Mammary epithelial cell (primary cell): ENCODE measurements around the gene CCL13.

Source experiments
- EZH2 ChIP-seq: IDR thresholded peaks from 2 replicates; pipeline ENCODE4 v1.6.1; 2012; ENCODE audit warnings: low read length, inconsistent platforms, borderline replicate concordance
- TF ChIP-seq, protein P1 (sequence below), 2 donors: IDR thresholded peaks in 1 of 2; conservative IDR thresholded peaks in 1 of 2; 2 replicates each; pipeline ENCODE4 v1.5.1; 2011 to 2012; ENCODE audit warnings: inconsistent platforms in 2 of 2, low read length in 2 of 2, mild to moderate bottlenecking in 2 of 2, control low read depth in 1 of 2, low read depth in 1 of 2; ENCODE audit not compliant: insufficient read depth in 1 of 2; ENCODE audit errors: extremely low read depth in 1 of 2

DNA sequence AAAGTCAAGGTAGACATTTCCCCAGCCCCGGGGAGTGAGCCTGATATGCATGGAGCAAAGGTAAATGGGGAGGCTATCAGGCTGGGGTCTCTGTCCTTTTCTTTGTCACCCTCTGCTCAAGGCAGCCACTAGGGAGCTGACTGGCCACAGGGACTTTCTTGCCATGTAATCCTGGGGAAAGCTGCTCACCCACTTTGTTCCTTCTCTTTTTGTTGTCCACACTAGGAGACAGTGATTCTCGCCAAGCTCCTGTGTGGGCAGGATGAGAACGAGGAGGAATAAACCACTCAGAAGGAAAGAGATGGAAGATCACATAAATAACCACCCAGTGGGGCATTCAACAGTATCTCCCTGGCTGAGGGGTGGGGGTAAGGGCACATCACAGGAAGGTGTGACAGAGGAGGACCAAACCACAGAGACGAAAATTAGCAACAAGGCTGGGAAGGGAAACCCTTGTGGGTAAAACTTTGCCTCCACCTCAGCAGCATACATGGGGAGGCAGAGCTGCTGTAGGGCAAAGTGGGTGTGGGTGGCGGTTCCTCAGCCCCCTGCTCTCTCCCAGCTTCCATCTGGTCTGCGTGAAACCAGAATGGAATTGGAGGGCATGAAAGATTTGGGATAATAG, 33.0 kb downstream of the CCL13 start:
- TF ChIP-seq, protein P1, sequence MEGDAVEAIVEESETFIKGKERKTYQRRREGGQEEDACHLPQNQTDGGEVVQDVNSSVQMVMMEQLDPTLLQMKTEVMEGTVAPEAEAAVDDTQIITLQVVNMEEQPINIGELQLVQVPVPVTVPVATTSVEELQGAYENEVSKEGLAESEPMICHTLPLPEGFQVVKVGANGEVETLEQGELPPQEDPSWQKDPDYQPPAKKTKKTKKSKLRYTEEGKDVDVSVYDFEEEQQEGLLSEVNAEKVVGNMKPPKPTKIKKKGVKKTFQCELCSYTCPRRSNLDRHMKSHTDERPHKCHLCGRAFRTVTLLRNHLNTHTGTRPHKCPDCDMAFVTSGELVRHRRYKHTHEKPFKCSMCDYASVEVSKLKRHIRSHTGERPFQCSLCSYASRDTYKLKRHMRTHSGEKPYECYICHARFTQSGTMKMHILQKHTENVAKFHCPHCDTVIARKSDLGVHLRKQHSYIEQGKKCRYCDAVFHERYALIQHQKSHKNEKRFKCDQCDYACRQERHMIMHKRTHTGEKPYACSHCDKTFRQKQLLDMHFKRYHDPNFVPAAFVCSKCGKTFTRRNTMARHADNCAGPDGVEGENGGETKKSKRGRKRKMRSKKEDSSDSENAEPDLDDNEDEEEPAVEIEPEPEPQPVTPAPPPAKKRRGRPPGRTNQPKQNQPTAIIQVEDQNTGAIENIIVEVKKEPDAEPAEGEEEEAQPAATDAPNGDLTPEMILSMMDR (conservative IDR thresholded peaks at IDR 0.05 in 1 of 2, IDR thresholded peaks at IDR 0.05 in 1 of 2; ENCODE audit: extremely low read depth in 1 of 2, insufficient read depth in 1 of 2, low read depth in 1 of 2, low read length in 2 of 2) = no peak
- no peak for TF ChIP-seq EZH2
